Measurements from ENCODE around the gene PDE6A. TPM values are rescaled to one million over a fixed set of nuclear protein-coding genes. Genes with fewer than 3 reads are reported as not detected.

The PDE6A gene
- total RNA-seq, 1 experiment from 2014 or later: not detected

DNA sequence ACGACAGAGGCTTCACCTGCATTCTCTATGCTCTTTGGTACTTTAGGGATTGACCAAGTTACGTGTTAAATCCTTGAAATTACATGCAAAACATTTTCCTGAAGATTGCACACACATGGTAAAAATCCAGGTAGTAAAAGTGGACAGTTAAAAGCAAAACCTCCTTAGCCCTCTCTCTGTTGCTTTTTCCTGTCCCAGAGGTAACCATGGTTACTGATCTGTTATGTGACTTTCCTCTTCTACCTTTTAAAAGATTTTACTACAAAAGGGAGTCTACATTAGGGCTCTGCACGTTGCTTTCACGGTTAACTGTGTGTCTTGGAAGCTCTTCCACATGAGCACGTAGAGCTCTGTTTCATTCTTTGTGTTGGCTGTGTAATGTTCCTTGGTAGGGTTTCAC, 117.5 kb downstream of the PDE6A start:
- Mint-ChIP-seq H3K4me3 (no peak overlapping the region), H3K27me3 (ENCODE audit: low read depth) (no peaks in the 10 kb centered on the region), H3K27ac (no peak overlapping the region), H3K36me3 (ENCODE audit: insufficient read depth in 1 of 3, low read depth in 3 of 3) (peaks cover 0 to 7% (median 0%) of the 10 kb centered on the region in 3 experiments; a peak in 3 of 7 replicates), H3K9me3 (no peaks in the 10 kb centered on the region), H3K4me1 (peaks cover 13 to 19% of the 10 kb centered on the region in 2 experiments)
- no peaks in the 10 kb centered on the region for H3K9me3 ChIP-seq (ENCODE audit: control insufficient read depth, low read depth, low read length)
- no peak overlapping the region for H2BK120ac ChIP-seq (ENCODE audit: low read depth, low read length, poor library complexity, severe bottlenecking)
- no peak overlapping the region for H3K4me2 ChIP-seq (ENCODE audit: insufficient read depth, insufficient read length, low read length)
- no peaks in the 10 kb centered on the region for H3K23me2 ChIP-seq (ENCODE audit: insufficient read length, low read depth, low read length, poor library complexity, severe bottlenecking)
- no peak overlapping the region for H3K18ac ChIP-seq (ENCODE audit: insufficient read length, low read depth, low read length)
- H3K4ac ChIP-seq (ENCODE audit: low read depth, low read length): no peak overlapping the region
- WGBS (ENCODE audit: extremely low coverage, insufficient read length, low lambda C conversion rate): no CpG with 5 or more reads among the region's 5 CpGs
- no peak overlapping the region for H3K56ac ChIP-seq (ENCODE audit: insufficient read length, low read depth, low read length)
- no peak overlapping the region for H4K91ac ChIP-seq (ENCODE audit: insufficient read length, low read depth, low read length)
- no peak overlapping the region for H3K14ac ChIP-seq (ENCODE audit: insufficient read depth, low read length)
- H4K8ac ChIP-seq (replicated peaks; ENCODE audit: insufficient read length, low read depth, low read length): no peak overlapping the region
- TF ChIP-seq, protein P1, sequence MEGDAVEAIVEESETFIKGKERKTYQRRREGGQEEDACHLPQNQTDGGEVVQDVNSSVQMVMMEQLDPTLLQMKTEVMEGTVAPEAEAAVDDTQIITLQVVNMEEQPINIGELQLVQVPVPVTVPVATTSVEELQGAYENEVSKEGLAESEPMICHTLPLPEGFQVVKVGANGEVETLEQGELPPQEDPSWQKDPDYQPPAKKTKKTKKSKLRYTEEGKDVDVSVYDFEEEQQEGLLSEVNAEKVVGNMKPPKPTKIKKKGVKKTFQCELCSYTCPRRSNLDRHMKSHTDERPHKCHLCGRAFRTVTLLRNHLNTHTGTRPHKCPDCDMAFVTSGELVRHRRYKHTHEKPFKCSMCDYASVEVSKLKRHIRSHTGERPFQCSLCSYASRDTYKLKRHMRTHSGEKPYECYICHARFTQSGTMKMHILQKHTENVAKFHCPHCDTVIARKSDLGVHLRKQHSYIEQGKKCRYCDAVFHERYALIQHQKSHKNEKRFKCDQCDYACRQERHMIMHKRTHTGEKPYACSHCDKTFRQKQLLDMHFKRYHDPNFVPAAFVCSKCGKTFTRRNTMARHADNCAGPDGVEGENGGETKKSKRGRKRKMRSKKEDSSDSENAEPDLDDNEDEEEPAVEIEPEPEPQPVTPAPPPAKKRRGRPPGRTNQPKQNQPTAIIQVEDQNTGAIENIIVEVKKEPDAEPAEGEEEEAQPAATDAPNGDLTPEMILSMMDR (conservative IDR thresholded peaks at IDR 0.05): no peak
- H2BK20ac ChIP-seq (ENCODE audit: low read depth, low read length, poor library complexity, severe bottlenecking): no peak overlapping the region
- no peaks in the 10 kb centered on the region for H3K79me1 ChIP-seq (ENCODE audit: insufficient read depth, low read depth, low read length, poor library complexity, severe bottlenecking)
- no peaks in the 10 kb centered on the region; the same call in 1 of the 2 replicates for H3K4me1 ChIP-seq (ENCODE audit: insufficient read depth, low read length)
- H3K27me3 ChIP-seq (ENCODE audit: insufficient read depth, low read length): no peaks in the 10 kb centered on the region
- H2BK12ac ChIP-seq (ENCODE audit: insufficient read length, low read depth, low read length): no peak overlapping the region
- H2BK15ac ChIP-seq (ENCODE audit: low read depth, low read length): no peak overlapping the region
- H2BK5ac ChIP-seq (ENCODE audit: insufficient read length, low read length): no peak overlapping the region
- H4K20me1 ChIP-seq (ENCODE audit: control insufficient read depth, insufficient read depth, insufficient read length): no peaks in the 10 kb centered on the region
- no peak overlapping the region for H2AK5ac ChIP-seq (ENCODE audit: insufficient read length, low read length)
- no peak overlapping the region for H4K5ac ChIP-seq (ENCODE audit: insufficient read length, low read depth, low read length)
- H3K27ac ChIP-seq (ENCODE audit: insufficient read length, low read depth, low read length): no peak overlapping the region
- no peak for DNase-seq
- no peak overlapping the region for H2AFZ ChIP-seq (ENCODE audit: low read length)
- H3K23ac ChIP-seq (ENCODE audit: insufficient read length, low read depth, low read length): no peak overlapping the region
- no peak overlapping the region for H3T11ph ChIP-seq (ENCODE audit: low read length)
- H3K9ac ChIP-seq (ENCODE audit: extremely low read depth, insufficient read length, low read length): no peak overlapping the region
- no peaks in the 10 kb centered on the region for H3K79me2 ChIP-seq (ENCODE audit: insufficient read depth, low read length)
